Measurements from ENCODE around the gene NPR3. TPM values are rescaled to one million over a fixed set of nuclear protein-coding genes. Genes with fewer than 3 reads are reported as not detected.

Gene NPR3
- polyA plus RNA-seq, 1 donor (not counting 4 experiments of a cell fraction or from before 2014, with no cell fraction given), result 0.12 TPM

- FAIRE-seq (no peak), DNase-seq (ENCODE audit: low read depth, low spot score) (no peak)
- H3K27me3 ChIP-seq (ENCODE audit: control insufficient read depth, extremely low read depth, insufficient read depth, low read length), result no peaks in the 10 kb centered on the region
- no peaks in the 10 kb centered on the region for H3K36me3 ChIP-seq (ENCODE audit: control insufficient read depth in 2 of 2, extremely low read depth in 1 of 2, insufficient read depth in 2 of 2, low read length in 2 of 2)
- H3K9ac ChIP-seq (ENCODE audit: control insufficient read depth, extremely low read depth, insufficient read depth, low read length), result no peak overlapping the region
- no peak overlapping the region for H3K4me2 ChIP-seq (ENCODE audit: control insufficient read depth, extremely low read depth, insufficient read depth, low read depth, low read length)
- peaks cover 2% of the 10 kb centered on the region for H3K9me3 ChIP-seq (ENCODE audit: control insufficient read depth, low read depth, low read length)
- no peak overlapping the region for H3K4me3 ChIP-seq (ENCODE audit: control insufficient read depth in 2 of 3, extremely low read depth in 1 of 3, insufficient read depth in 2 of 3, low read depth in 1 of 3, low read length in 3 of 3)
- no peaks in the 10 kb centered on the region for H4K20me1 ChIP-seq (ENCODE audit: control insufficient read depth, extremely low read depth, insufficient read depth, low read length)
- H3K27ac ChIP-seq (ENCODE audit: control insufficient read depth, insufficient read depth, low read length), result no peak overlapping the region
- no peaks in the 10 kb centered on the region for H3K9me1 ChIP-seq (ENCODE audit: control insufficient read depth, extremely low read depth, insufficient read depth, low read length)
- dilution Hi-C loops (cut with MboI; ENCODE audit: extremely low pct_ligation_motif_present, low sequenced_read_pairs), result no loop called here
- H2AFZ ChIP-seq (ENCODE audit: control insufficient read depth, low read length), result no peak overlapping the region
- H3K79me2 ChIP-seq (ENCODE audit: control insufficient read depth, insufficient read depth, low read length), result no peaks in the 10 kb centered on the region
- no peaks in the 10 kb centered on the region for H3K4me1 ChIP-seq (ENCODE audit: control insufficient read depth, extremely low read depth, insufficient read depth, low read length)
- TF ChIP-seq EZH2 (IDR thresholded peaks at IDR 0.05; ENCODE audit: low read length) (no peak), CTCF (optimal IDR thresholded peaks at IDR 0.05 in 1 of 3, IDR thresholded peaks at IDR 0.05 in 1 of 3, conservative IDR thresholded peaks at IDR 0.05 in 1 of 3; ENCODE audit: extremely low read depth in 1 of 3, insufficient read depth in 2 of 3, low read length in 3 of 3) (no peak)
These were observed 42.6 kb upstream of the NPR3 start for GRCh38 chr5:32668552-32668951.

DNA sequence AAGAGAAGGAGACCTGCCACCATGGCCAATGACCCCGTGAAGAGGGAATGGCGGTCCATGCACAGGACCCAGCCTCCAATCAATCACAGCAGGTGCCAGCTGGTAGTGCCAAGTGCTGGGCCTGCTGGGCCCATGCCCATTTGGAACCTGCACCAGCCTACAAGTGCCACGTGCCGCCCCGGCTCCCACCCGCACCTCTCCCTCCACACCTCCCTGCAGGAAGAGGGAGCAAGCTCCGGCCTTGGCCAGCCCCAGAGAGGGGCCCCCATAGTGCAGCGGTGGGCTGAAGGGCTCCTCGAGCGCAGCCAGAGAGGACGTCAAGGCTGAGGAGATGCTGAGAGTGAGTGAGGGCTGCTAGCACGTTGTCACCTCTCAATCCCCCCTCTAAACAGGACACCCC, 37.8 kb upstream of the NPR3 start:
- Histone ChIP-seq H3K27ac (ENCODE audit: control insufficient read depth, insufficient read depth, low read length) (no peak overlapping the region), H4K20me1 (ENCODE audit: control insufficient read depth, extremely low read depth, insufficient read depth, low read length) (no peaks in the 10 kb centered on the region), H3K4me1 (ENCODE audit: control insufficient read depth, extremely low read depth, insufficient read depth, low read length) (no peaks in the 10 kb centered on the region), H3K9me3 (ENCODE audit: control insufficient read depth, low read depth, low read length) (no peaks in the 10 kb centered on the region), H3K9me1 (ENCODE audit: control insufficient read depth, extremely low read depth, insufficient read depth, low read length) (no peaks in the 10 kb centered on the region), H3K79me2 (ENCODE audit: control insufficient read depth, insufficient read depth, low read length) (no peaks in the 10 kb centered on the region), H3K9ac (ENCODE audit: control insufficient read depth, extremely low read depth, insufficient read depth, low read length) (no peak overlapping the region), H3K4me3 (ENCODE audit: control insufficient read depth in 2 of 3, extremely low read depth in 1 of 3, insufficient read depth in 2 of 3, low read depth in 1 of 3, low read length in 3 of 3) (no peak overlapping the region), H3K27me3 (ENCODE audit: control insufficient read depth, extremely low read depth, insufficient read depth, low read length) (no peaks in the 10 kb centered on the region), H3K4me2 (ENCODE audit: control insufficient read depth, extremely low read depth, insufficient read depth, low read depth, low read length) (no peak overlapping the region), H3K36me3 (ENCODE audit: control insufficient read depth in 2 of 2, extremely low read depth in 1 of 2, insufficient read depth in 2 of 2, low read length in 2 of 2) (no peaks in the 10 kb centered on the region), H2AFZ (ENCODE audit: control insufficient read depth, low read length) (no peak overlapping the region)
- DNase-seq (ENCODE audit: low read depth, low spot score) (no peak), FAIRE-seq (no peak)
- TF ChIP-seq CTCF (optimal IDR thresholded peaks at IDR 0.05 in 1 of 3, IDR thresholded peaks at IDR 0.05 in 1 of 3, conservative IDR thresholded peaks at IDR 0.05 in 1 of 3; ENCODE audit: extremely low read depth in 1 of 3, insufficient read depth in 2 of 3, low read length in 3 of 3), result no peak
- no peak for TF ChIP-seq EZH2 (IDR thresholded peaks at IDR 0.05; ENCODE audit: low read length)
- dilution Hi-C loops (cut with MboI; ENCODE audit: extremely low pct_ligation_motif_present, low sequenced_read_pairs), result no loop called here

All from keratinocyte (primary cell).